Anterior cingulate cortex (tissue), 58 donors: ENCODE data around the gene POLR3F.
A peak's percentile ranks its signal among the peaks of the same experiment; 100 is the strongest.
"Not testable (repeated sequence)": the region's sequence is repeated elsewhere in the genome, so short reads cannot be mapped to it uniquely, and the experiment has no call there.

Experiments used
- DNase-seq, 58 donors: peaks; one replicate each; lab custom pipeline; 2025; lab: John Stamatoyannopoulos, UW

The POLR3F gene

GRCh38 chr20:18466894-18467730 lies at the start of gene POLR3F, which contains the start of gene DZANK1:
Gene POLR3F (plus strand): TSS chr20:18467390. CDS start chr20:18467507, 117 bp downstream.
Gene DZANK1 (minus strand): TSS chr20:18467030. CDS start chr20:18465358, 1,672 bp downstream.
- peak; percentile 78 to 100 (median 94) for DNase-seq

- DNase-seq: no peak
Observed at GRCh38 chr20:18421608-18422007, 45.6 kb upstream of the POLR3F start.

- no peak for DNase-seq
Observed at GRCh38 chr20:18427214-18427613, 40.0 kb upstream of the POLR3F start.

- DNase-seq: no peak
Observed at GRCh38 chr20:18428490-18429173, 38.6 kb upstream of the POLR3F start.

GRCh38 chr20:18430172-18430826 lies 36.9 kb upstream of the POLR3F start:
- DNase-seq: no peak

GRCh38 chr20:18431206-18431605 lies 36.0 kb upstream of the POLR3F start:
- DNase-seq: no peak

GRCh38 chr20:18436847-18437246 lies 30.3 kb upstream of the POLR3F start:
- DNase-seq: no peak

- DNase-seq: no peak
Observed at GRCh38 chr20:18440403-18440802, 26.8 kb upstream of the POLR3F start.

GRCh38 chr20:18443886-18444285 lies 23.3 kb upstream of the POLR3F start:
- DNase-seq: no peak

GRCh38 chr20:18456600-18456999 lies 10.6 kb upstream of the POLR3F start:
- DNase-seq: no peak

- no peak for DNase-seq
Observed at GRCh38 chr20:18465536-18466200, 1.5 kb upstream of the POLR3F start.

- DNase-seq: peak in 12 of 58 donors; percentile 79 to 94 (median 90)
Observed at GRCh38 chr20:18466574-18466893, 656 bp upstream of the POLR3F start.

- no peak for DNase-seq
Observed at GRCh38 chr20:18477218-18477617, 10.0 kb downstream of the POLR3F start.

- no peak for DNase-seq
Observed at GRCh38 chr20:18477821-18478220, 10.6 kb downstream of the POLR3F start.

GRCh38 chr20:18481596-18481995 lies 14.4 kb downstream of the POLR3F start:
- DNase-seq: no peak

- DNase-seq: no peak
Observed at GRCh38 chr20:18488301-18488700, 21.1 kb downstream of the POLR3F start.

GRCh38 chr20:18496042-18496441 lies 28.9 kb downstream of the POLR3F start:
- DNase-seq: no peak

GRCh38 chr20:18496740-18497592 lies 29.8 kb downstream of the POLR3F start, which contains the start of gene RBBP9:
Gene RBBP9 (minus strand): TSS chr20:18497225. CDS start chr20:18497167, 58 bp downstream.
- DNase-seq: peak; percentile 9 to 91 (median 76)

GRCh38 chr20:18497603-18498002 lies 30.4 kb downstream of the POLR3F start:
- DNase-seq: no peak

GRCh38 chr20:18501672-18502071 lies 34.5 kb downstream of the POLR3F start:
- not testable (repeated sequence) for DNase-seq
